ENCODE data around the gene NPM1. TPM values are rescaled to one million over a fixed set of nuclear protein-coding genes. Genes with fewer than 3 reads are reported as not detected.

Gene NPM1
- total RNA-seq, 1 donor from 2014 or later: 1,016 TPM

DNA sequence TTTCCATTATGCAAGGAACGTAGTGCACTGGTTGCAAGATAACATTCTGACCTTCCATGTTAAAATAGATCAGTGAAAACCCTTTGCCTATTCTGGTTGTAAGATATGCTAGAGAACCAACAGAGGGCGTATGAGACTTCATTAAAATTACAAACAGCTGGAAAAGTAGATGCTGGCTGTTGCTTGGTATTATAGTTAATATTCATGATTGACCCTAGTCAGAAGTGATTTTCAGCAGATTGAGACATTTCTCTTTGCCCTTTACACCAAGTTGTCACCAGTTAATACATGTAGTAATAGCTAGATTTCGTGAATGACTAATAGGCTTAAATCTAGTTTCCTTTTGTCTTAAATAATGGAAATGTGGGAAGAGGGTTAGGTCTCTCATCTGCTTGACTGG is 18.0 kb downstream of the NPM1 start:
- no peak for DNase-seq (ENCODE audit: low spot score)
- TF ChIP-seq, protein P1, sequence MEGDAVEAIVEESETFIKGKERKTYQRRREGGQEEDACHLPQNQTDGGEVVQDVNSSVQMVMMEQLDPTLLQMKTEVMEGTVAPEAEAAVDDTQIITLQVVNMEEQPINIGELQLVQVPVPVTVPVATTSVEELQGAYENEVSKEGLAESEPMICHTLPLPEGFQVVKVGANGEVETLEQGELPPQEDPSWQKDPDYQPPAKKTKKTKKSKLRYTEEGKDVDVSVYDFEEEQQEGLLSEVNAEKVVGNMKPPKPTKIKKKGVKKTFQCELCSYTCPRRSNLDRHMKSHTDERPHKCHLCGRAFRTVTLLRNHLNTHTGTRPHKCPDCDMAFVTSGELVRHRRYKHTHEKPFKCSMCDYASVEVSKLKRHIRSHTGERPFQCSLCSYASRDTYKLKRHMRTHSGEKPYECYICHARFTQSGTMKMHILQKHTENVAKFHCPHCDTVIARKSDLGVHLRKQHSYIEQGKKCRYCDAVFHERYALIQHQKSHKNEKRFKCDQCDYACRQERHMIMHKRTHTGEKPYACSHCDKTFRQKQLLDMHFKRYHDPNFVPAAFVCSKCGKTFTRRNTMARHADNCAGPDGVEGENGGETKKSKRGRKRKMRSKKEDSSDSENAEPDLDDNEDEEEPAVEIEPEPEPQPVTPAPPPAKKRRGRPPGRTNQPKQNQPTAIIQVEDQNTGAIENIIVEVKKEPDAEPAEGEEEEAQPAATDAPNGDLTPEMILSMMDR (IDR thresholded peaks at IDR 0.05; ENCODE audit: unreplicated experiment): no peak
- Mint-ChIP-seq H3K36me3 (ENCODE audit: low read depth, unreplicated experiment) (peaks cover 40% of the 10 kb centered on the region), H3K9me3 (ENCODE audit: unreplicated experiment) (no peaks in the 10 kb centered on the region), H3K27ac (ENCODE audit: unreplicated experiment) (no peak overlapping the region), H3K4me1 (ENCODE audit: unreplicated experiment) (no peaks in the 10 kb centered on the region), H3K27me3 (ENCODE audit: unreplicated experiment) (no peaks in the 10 kb centered on the region), H3K4me3 (ENCODE audit: unreplicated experiment) (no peak overlapping the region)

DNA sequence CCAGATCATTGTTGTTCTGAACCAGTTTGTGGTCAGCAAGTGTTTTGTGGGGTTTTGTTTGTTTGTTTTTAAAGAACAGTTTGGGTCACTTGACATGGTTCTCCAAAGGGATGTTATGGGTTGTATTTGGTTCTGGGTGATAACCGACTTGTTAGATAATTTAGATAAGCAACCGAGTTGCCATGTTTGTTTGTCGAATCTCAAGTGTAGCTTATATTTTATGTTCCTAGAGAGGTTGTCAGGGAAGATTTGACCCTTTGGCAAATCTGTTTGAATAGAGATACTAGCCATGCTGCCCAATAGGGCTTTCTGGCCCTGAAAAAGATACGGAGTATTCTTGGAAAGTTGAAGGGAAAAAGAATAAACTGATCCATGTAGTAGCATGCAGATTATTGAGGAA is 19.6 kb downstream of the NPM1 start:
- H3K36me3 Mint-ChIP-seq (ENCODE audit: low read depth, unreplicated experiment): peaks cover 27% of the 10 kb centered on the region
- TF ChIP-seq, protein P1 (IDR thresholded peaks at IDR 0.05; ENCODE audit: unreplicated experiment): no peak
- no peak for DNase-seq (ENCODE audit: low spot score)
- no peaks in the 10 kb centered on the region for H3K9me3 Mint-ChIP-seq (ENCODE audit: unreplicated experiment)
- no peaks in the 10 kb centered on the region for H3K4me1 Mint-ChIP-seq (ENCODE audit: unreplicated experiment)
- no peak overlapping the region for H3K4me3 Mint-ChIP-seq (ENCODE audit: unreplicated experiment)
- H3K27ac Mint-ChIP-seq (ENCODE audit: unreplicated experiment): no peak overlapping the region
- no peaks in the 10 kb centered on the region for H3K27me3 Mint-ChIP-seq (ENCODE audit: unreplicated experiment)

DNA sequence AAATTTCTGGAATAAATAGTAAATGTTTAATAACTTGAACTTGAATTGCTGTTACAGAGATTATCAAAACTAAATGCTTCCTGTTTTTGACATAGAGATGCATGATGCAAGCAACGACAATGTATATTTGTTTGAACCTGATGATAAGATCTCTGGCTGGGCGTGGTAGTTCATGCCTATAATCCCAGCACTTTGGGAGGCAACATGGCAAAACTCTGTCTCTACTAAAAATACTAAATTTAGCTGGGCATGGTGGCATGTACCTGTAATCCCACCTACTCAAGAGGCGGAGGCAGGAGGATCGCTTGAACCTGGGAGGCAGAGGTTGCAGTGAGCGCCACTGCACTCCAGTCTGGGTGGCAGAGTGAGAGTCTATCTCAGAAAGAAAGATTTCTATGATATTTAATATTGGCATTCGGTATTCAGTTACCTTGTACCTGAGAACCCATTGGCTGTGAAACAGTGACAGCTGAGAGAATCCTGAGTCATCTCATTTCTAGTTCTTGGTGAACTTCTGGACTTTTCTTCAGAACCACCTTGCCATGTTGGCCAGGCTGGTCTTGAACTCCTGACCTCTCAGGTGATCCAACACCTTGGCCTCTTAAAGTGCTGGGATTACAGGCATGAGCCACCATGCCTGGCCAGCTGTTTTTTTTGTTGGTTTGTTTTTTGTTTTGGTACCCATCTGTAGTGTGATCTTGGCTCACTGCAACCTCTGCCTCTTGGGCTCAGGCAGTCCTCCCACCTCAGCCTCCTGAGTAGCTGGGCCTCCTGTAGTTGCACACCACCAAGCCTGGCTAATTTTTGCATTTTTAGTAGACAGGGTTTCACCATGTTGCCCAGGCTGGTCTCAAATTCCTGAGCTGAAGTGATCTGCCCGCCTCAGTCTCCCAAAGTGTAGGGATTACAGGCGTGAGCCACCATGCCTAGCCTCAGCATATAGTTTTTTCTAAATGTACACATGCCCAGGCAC is 21.8 kb downstream of the NPM1 start:
- peaks cover 32% of the 10 kb centered on the region for H3K36me3 Mint-ChIP-seq (ENCODE audit: low read depth, unreplicated experiment)
- H3K4me3 Mint-ChIP-seq (ENCODE audit: unreplicated experiment): no peak overlapping the region
- no peak for DNase-seq (ENCODE audit: low spot score)
- no peaks in the 10 kb centered on the region for H3K4me1 Mint-ChIP-seq (ENCODE audit: unreplicated experiment)
- no peak overlapping the region for H3K27ac Mint-ChIP-seq (ENCODE audit: unreplicated experiment)
- TF ChIP-seq, protein P1 (IDR thresholded peaks at IDR 0.05; ENCODE audit: unreplicated experiment): no peak
- H3K27me3 Mint-ChIP-seq (ENCODE audit: unreplicated experiment): no peaks in the 10 kb centered on the region
- no peaks in the 10 kb centered on the region for H3K9me3 Mint-ChIP-seq (ENCODE audit: unreplicated experiment)

DNA sequence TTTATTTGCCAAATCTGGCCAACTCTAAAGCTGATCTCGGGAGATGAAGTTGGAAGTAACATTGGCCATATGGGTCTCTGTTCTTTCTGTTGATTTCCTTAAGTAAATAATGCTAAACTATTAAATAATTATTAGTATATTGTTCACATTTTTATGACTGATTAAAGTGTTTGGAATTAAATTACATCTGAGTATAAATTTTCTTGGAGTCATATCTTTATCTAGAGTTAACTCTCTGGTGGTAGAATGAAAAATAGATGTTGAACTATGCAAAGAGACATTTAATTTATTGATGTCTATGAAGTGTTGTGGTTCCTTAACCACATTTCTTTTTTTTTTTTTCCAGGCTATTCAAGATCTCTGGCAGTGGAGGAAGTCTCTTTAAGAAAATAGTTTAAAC is 22.5 kb downstream of the NPM1 start:
- H3K36me3 Mint-ChIP-seq (ENCODE audit: low read depth, unreplicated experiment): peaks cover 28% of the 10 kb centered on the region
- no peak overlapping the region for H3K4me3 Mint-ChIP-seq (ENCODE audit: unreplicated experiment)
- no peaks in the 10 kb centered on the region for H3K9me3 Mint-ChIP-seq (ENCODE audit: unreplicated experiment)
- no peak for DNase-seq (ENCODE audit: low spot score)
- TF ChIP-seq, protein P1 (IDR thresholded peaks at IDR 0.05; ENCODE audit: unreplicated experiment): no peak
- H3K27ac Mint-ChIP-seq (ENCODE audit: unreplicated experiment): no peak overlapping the region
- H3K4me1 Mint-ChIP-seq (ENCODE audit: unreplicated experiment): no peaks in the 10 kb centered on the region
- no peaks in the 10 kb centered on the region for H3K27me3 Mint-ChIP-seq (ENCODE audit: unreplicated experiment)

DNA sequence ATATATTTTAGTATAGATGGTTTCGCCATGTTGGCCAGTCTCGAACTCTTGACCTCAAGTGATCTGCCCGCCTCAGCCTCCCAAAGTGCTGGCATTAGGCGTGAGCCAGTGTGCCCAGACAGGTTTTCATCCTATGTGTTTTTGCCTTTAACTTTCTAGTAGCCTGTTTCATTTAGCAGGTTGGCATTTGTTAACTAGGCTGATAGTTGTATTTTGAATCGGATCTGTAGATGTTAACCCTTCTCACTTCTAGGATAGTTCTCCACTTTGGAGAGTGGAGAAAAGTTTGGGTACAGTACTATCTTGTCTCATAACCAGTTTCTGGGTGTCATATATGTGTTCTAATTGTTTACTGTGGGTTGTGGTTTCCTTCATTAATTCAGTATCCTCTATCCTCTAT is 24.5 kb downstream of the NPM1 start:
- H3K36me3 Mint-ChIP-seq (ENCODE audit: low read depth, unreplicated experiment): peaks cover 15% of the 10 kb centered on the region
- no peak overlapping the region for H3K4me3 Mint-ChIP-seq (ENCODE audit: unreplicated experiment)
- no peak for DNase-seq (ENCODE audit: low spot score)
- no peaks in the 10 kb centered on the region for H3K27me3 Mint-ChIP-seq (ENCODE audit: unreplicated experiment)
- H3K9me3 Mint-ChIP-seq (ENCODE audit: unreplicated experiment): no peaks in the 10 kb centered on the region
- TF ChIP-seq, protein P1 (IDR thresholded peaks at IDR 0.05; ENCODE audit: unreplicated experiment): no peak
- no peaks in the 10 kb centered on the region for H3K4me1 Mint-ChIP-seq (ENCODE audit: unreplicated experiment)
- H3K27ac Mint-ChIP-seq (ENCODE audit: unreplicated experiment): no peak overlapping the region
